Measurements from ENCODE around the gene ATP6V1G3.

DNA sequence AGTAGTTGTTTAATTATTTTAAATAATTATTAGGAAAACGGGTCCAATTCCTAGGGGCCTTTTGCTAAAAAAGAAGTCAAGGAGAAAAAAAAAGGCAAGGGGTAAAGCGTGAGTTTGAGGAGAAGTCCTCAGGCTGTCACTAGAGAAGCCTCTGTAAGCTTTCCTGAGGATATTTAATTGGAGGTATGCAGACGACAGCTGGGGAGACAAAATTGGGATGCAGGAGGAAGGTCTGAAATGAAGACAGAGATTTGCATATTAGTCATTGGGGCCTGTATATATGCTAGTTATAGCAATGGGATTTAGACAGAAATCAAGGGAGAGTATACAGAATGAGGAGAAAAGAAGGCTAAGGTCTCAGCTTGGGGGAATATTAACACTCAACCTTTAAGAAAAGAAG is 8.6 kb downstream of the ATP6V1G3 start:
- TF ChIP-seq, protein P1, sequence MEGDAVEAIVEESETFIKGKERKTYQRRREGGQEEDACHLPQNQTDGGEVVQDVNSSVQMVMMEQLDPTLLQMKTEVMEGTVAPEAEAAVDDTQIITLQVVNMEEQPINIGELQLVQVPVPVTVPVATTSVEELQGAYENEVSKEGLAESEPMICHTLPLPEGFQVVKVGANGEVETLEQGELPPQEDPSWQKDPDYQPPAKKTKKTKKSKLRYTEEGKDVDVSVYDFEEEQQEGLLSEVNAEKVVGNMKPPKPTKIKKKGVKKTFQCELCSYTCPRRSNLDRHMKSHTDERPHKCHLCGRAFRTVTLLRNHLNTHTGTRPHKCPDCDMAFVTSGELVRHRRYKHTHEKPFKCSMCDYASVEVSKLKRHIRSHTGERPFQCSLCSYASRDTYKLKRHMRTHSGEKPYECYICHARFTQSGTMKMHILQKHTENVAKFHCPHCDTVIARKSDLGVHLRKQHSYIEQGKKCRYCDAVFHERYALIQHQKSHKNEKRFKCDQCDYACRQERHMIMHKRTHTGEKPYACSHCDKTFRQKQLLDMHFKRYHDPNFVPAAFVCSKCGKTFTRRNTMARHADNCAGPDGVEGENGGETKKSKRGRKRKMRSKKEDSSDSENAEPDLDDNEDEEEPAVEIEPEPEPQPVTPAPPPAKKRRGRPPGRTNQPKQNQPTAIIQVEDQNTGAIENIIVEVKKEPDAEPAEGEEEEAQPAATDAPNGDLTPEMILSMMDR (conservative IDR thresholded peaks at IDR 0.05 in 1 of 2, IDR thresholded peaks at IDR 0.05 in 1 of 2; ENCODE audit: low read depth in 1 of 2, low read length in 2 of 2), result no peak
- no peak for TF ChIP-seq EZH2 (IDR thresholded peaks at IDR 0.05; ENCODE audit: low read length, missing control alignments)

Measured in fibroblast of lung (primary cell).